AG09319 (cell line): ENCODE measurements around the gene LRSAM1.

Experiments used
- DNase-seq: peaks from one replicate; pipeline ENCODE4 v3.0.0-alpha.2; 2010; ENCODE audit warnings: low read depth; ENCODE audit errors: extremely low read depth
- TF ChIP-seq, protein P1 (sequence below): IDR thresholded peaks from 2 replicates; pipeline ENCODE4 v1.5.1; 2011; ENCODE audit warnings: low read depth, mild to moderate bottlenecking, inconsistent platforms, low read length, moderate library complexity

LRSAM1 gene

DNA sequence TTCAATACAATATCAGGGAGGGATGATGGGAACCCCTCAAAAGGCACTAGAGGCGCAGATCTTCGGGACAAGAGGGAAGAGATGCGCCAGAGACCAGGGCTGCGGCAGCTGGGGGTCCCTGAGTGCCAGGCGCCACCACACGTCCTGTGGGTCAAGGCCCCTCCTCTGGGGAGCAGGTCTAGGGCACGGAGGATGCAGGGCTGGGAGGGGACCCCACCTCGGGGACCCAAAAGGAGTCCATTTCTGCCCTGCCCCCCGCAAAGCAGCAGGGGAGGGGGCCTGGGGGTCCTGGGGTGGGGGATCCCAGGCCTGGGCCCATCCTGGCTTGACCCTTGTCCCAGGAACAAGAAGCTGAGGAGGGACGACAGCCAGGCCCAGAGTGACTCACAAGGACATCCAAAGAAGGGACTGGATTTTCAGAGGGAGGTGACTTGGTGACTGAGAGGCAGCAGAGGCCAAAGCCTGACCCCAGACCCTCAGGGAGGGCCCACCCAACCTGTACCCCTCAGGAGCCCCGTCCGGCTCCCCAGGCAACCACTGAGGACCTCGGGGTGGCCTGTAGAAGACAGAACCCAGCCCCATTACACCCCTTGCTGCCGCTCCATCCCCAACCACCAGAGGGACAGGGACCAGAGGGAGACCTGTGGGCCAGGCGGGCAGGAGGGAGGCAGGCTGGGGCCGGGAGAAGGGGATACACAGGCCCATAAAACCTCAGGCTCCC, 54.2 kb downstream of the LRSAM1 start:
- TF ChIP-seq, protein P1, sequence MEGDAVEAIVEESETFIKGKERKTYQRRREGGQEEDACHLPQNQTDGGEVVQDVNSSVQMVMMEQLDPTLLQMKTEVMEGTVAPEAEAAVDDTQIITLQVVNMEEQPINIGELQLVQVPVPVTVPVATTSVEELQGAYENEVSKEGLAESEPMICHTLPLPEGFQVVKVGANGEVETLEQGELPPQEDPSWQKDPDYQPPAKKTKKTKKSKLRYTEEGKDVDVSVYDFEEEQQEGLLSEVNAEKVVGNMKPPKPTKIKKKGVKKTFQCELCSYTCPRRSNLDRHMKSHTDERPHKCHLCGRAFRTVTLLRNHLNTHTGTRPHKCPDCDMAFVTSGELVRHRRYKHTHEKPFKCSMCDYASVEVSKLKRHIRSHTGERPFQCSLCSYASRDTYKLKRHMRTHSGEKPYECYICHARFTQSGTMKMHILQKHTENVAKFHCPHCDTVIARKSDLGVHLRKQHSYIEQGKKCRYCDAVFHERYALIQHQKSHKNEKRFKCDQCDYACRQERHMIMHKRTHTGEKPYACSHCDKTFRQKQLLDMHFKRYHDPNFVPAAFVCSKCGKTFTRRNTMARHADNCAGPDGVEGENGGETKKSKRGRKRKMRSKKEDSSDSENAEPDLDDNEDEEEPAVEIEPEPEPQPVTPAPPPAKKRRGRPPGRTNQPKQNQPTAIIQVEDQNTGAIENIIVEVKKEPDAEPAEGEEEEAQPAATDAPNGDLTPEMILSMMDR = peak; percentile 46
- DNase-seq = no peak

DNA sequence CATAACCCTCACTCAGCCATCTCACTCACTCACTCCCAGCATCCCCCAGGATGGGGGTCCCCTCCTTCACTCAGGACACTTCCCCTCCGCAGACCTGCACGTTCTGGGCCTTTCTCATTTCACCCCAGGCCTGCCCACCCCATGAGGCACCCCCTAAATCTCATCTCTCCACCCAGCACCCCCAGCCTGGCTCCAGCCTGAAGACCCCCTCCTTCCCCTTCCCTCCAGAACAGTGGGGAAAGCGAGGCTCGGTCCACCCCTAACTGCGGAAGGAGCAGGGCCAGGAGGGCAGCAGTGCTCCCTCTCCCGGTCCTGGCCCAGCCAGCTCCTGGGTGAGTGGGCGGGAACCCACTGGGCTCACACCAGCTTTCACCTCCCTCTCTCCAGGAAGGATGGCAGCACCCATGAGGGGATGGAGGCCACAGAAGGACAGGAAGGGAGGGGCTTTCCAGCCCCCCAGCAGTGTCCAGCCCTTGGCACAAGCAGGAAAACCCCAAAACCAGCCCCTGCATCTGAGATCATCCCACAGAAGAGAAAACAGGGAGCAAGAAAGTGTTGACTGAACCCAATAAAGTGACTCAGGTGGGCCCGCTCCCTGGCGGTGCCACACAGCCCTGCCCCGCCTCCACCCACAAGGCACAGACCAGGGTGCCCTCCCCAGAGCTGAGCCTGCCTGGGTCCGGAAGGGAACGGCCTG, 55.0 kb downstream of the LRSAM1 start:
- DNase-seq = no peak
- TF ChIP-seq, protein P1 = no peak

DNA sequence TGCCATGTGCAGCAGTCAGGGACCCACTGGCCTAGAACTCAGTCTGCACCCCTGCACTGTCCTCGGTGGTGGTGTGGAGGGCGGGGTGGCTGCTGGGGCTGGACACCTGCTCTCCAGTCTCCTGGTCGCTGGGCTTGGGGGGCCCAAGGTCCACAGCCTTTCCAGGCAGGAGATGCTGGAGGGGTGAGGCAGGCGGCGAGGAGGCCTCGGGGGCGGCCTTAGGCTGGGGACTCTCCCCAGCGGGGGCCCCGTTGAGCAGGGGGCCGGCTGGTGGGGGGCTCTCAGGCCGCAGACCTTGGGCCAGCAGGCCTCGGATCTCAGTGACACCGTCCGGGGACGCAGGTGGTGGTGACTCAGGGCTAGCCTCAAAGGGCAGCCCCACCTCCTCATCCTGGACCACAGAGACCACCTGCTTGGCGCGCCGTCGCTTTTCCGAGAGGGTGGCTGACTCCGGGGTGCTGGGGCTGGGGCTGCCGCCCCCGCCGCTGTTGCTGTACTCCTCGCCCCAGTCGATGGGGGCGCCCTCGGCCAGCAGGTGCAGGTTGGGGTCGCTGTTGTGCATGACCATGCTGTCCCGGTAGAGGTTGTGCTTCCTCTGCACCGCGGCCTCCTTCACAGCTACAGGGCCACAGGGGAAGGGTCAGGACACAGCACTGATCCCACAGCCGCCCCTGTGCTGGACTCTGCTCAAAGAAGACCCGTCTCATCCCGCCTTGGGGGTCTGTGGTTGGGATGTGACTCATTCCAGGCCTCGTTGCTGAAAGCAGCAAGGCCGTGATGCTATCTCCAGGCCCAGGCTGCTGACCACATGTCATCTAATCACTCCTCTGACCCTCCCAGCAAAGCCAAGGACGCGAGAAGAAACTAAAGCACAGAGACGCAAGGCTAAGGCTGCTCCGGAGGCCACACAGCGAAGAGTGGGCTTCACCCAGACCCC, 55.8 kb downstream of the LRSAM1 start:
- TF ChIP-seq, protein P1 = no peak
- DNase-seq = no peak

DNA sequence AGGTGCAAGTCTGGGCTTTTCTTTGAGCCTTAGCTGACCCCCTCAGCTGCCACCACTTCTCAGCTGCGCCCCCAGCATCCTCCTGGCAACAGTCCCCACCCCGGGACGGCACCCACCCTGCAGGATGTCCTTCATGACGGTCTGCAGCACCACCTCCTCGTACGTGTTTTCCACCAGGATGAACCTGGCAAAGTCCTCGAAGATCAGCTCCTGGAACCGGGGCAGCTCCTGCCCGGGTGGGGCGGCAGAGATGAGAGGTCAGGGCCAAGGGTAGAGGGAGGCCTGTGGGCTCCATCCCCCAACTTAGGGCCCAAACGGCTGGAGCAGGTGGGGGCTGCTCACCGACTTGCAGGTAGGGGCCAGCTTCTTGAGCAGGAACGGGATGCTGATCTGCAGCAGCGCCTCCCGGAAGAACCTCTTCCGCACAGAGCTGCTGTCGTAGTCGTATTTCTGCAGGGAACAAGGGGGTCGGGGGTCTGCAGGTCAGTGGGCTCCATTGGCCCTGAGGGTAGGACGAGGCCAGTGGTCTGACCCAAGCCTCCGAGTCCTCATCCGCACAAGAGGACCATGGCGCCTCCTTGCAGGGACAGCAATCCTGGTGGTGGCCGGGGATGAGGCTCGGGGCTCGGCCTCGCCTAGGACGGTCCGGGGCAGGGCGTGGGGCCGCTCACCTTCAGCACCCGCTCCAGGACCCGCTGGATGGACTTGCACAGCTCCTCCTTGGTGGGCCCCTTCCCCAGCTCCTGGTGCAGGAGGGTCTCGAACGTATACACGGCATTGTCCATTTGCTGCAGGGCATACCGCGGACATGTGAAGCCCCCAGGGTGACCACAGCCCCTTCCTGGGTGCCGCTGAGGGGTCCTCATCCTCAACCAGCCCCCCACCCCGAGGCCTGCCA, 56.7 kb downstream of the LRSAM1 start:
- DNase-seq = no peak
- TF ChIP-seq, protein P1 = no peak

DNA sequence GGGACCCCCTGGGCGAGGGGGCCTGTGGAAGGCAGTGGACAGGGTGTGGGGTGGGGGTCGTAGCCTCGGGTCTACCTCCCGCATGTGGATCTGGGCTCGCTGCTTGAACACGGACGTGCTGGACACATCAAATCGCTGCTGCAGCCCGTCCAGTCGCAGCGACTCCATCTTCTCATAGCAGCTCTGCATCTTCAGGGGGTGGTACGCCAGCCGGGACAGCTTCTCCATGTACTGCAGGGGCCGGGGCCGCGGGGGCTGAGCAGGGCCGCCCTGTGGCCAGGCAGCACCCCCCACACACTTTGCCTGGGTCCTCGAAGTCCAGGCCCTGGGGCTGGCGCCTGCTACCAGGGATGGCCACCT, 57.6 kb downstream of the LRSAM1 start:
- TF ChIP-seq, protein P1 = no peak

DNA sequence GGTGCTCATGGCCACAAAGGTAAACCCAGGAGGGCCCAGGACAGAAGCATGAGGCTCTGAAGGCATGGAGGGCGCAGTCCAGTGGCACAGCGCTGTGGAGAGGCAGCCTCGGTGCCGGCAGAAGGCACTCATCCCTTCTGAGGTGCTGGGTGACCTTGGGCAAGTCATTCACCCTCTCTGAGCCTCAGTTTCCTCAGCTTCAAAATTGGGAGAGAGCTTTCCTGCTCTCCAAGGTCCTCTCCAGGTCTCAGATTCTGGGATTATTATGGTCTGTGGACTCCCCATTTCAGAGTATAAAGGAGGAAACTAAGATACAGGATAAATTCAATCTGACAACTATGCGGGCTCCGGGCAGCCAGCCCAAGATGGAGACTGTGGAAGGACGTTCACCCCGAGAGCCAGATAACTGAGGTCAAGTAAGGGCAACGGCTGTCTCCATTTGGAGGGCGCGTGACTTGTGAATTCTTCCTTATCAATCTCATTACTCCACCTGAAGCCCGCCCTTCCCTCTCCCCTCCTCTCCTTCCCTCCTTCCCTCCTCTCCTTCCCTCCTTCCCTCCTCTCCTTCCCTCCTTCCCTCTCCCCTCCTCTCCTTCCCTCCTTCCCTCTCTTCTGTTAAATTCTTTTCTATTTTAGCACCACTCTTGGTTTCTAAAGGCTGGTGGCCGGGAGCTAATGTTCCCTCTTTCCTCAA, 58.1 kb downstream of the LRSAM1 start:
- no peak for DNase-seq
- TF ChIP-seq, protein P1 = no peak

More for the DNA sequence above, 57.6 kb downstream of the LRSAM1 start:
- no peak for DNase-seq
